HL-60 (cell line): Measurements from ENCODE around the gene ELF4.

Experiments used
- DNase-seq, 2 experiments: peaks; one replicate each; pipeline ENCODE4 v3.0.0-alpha.2; 2010 to 2020; ENCODE audit warnings: low read depth in 1 of 2, low spot score in 1 of 2
- H3K27ac ChIP-seq: fragments of 250-450 bp; sonication (Bioruptor Pico); replicated peaks from 2 replicates; pipeline ENCODE4 v1.5.1; 2020; ENCODE audit warnings: mild to moderate bottlenecking, moderate library complexity
- H3K27me3 ChIP-seq: fragments of 250-450 bp; sonication (Bioruptor Pico); 2 replicates; pipeline ENCODE4 v1.5.1; 2021; ENCODE audit warnings: mild to moderate bottlenecking, moderate library complexity; ENCODE audit not compliant: insufficient read depth, poor library complexity, severe bottlenecking
- H3K4me3 ChIP-seq: replicated peaks from 2 replicates; pipeline ENCODE4 v1.5.1; 2011; ENCODE audit warnings: mild to moderate bottlenecking, control low read depth, low read length; ENCODE audit not compliant: insufficient read depth
- CTCF ChIP-seq: IDR thresholded peaks from one replicate; pipeline ENCODE4 v1.5.1; 2011; ENCODE audit warnings: low read length, control low read depth, inconsistent platforms; ENCODE audit not compliant: insufficient read depth
- GABPA ChIP-seq: IDR thresholded peaks from 2 replicates; pipeline ENCODE4 v1.6.1; 2012; ENCODE audit warnings: low read depth
- POLR2AphosphoS5 ChIP-seq: IDR thresholded peaks from 2 replicates; pipeline ENCODE4 v1.6.1; 2012; ENCODE audit warnings: low read depth
- SPI1 ChIP-seq: IDR thresholded peaks from 2 replicates; pipeline ENCODE4 v1.6.1; 2012; ENCODE audit warnings: low read depth, mild to moderate bottlenecking, borderline replicate concordance
- TF ChIP-seq, protein P1 (sequence below): IDR thresholded peaks from 2 replicates; pipeline ENCODE4 v1.6.1; 2012; ENCODE audit warnings: low read depth; ENCODE audit not compliant: insufficient replicate concordance

ELF4 gene

DNA sequence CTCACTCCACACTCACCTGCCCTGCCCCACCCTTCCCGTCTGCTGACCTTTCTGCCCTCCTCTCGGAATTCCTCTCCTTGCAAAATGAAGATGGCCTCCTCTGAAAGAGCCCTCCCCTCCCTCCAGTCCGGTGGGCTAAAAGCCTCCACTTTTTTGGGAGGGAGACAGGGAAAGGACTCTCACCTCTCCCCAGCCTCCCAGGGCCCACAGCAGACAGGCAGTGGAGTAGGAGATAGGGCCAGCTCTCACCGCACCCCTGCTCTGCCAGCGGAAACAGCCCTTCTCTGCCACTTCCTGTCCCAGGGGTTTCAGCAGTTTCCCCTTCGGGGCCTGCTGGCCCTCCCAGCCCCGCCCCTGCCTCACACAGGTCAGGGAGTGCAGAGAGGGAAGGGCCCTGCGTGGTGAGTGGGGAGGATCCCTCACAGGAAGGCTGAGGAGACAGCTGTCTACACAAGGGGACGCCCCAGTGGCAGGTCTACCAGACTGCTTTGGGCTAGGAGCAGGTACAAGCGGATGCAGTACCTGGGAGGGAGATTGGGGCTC lies 18.2 kb downstream of the ELF4 start:
- Histone ChIP-seq H3K27ac (peak overlapping the region; percentile 77), H3K4me3 (peak overlapping the region; percentile 17), H3K27me3 (no peaks in the 10 kb centered on the region)
- TF ChIP-seq CTCF (no peak), POLR2AphosphoS5 (peak; percentile 75), GABPA (peak; percentile 62), SPI1 (peak; percentile 51; the same call in 1 of the 2 replicates)
- TF ChIP-seq, protein P1, sequence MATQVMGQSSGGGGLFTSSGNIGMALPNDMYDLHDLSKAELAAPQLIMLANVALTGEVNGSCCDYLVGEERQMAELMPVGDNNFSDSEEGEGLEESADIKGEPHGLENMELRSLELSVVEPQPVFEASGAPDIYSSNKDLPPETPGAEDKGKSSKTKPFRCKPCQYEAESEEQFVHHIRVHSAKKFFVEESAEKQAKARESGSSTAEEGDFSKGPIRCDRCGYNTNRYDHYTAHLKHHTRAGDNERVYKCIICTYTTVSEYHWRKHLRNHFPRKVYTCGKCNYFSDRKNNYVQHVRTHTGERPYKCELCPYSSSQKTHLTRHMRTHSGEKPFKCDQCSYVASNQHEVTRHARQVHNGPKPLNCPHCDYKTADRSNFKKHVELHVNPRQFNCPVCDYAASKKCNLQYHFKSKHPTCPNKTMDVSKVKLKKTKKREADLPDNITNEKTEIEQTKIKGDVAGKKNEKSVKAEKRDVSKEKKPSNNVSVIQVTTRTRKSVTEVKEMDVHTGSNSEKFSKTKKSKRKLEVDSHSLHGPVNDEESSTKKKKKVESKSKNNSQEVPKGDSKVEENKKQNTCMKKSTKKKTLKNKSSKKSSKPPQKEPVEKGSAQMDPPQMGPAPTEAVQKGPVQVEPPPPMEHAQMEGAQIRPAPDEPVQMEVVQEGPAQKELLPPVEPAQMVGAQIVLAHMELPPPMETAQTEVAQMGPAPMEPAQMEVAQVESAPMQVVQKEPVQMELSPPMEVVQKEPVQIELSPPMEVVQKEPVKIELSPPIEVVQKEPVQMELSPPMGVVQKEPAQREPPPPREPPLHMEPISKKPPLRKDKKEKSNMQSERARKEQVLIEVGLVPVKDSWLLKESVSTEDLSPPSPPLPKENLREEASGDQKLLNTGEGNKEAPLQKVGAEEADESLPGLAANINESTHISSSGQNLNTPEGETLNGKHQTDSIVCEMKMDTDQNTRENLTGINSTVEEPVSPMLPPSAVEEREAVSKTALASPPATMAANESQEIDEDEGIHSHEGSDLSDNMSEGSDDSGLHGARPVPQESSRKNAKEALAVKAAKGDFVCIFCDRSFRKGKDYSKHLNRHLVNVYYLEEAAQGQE: no peak
- peak; percentile 63 to 95 for DNase-seq

GRCh38 chrX:130090364-130090763 lies 19.9 kb downstream of the ELF4 start:
- DNase-seq: peak in 1 of 2 experiments; percentile 28

DNA sequence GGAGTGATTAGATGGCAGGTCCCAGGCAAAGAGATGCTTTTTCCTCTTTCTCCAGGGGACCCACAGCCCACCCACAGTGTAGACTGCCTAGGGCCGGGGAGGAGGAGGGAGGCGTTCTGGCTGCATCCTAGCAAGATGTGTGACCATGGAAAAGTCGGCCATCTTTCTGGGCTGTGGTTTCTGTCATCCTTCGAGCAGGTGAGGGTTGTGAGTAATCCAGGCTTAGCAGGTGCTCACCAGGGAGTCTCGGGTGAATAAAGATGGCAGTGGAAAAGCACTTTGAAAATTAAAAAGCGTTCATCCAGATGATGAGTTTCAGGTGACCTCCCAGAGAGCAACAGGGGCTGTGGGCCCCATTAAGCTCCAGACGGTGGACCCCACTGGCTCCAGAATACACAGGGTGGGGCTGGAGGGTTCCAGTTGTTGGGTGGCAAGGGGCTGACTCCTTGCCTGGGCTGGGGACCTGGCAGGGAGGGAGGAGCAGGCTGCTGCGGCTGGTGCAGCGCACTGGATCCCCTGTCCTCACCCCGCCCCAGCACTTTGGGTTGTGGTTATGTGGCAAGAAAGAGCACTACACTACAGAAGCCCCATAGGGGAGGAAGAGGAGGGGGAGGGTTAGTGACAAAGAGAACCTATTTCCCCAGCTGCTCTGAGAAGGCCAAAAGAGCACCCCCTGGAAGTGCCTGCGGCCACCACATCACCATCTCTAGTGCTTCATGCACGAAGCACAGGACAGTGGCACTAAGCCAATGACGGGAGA lies 23.7 kb downstream of the ELF4 start:
- no peaks in the 10 kb centered on the region for H3K27me3 ChIP-seq
- peak overlapping the region; percentile 91 for H3K27ac ChIP-seq
- TF ChIP-seq CTCF: no peak
- peak; percentile 50; the same call in 1 of the 2 replicates for TF ChIP-seq SPI1
- 0 out of 2 replicates have a peak, but pooled peaks have one; percentile 11 for TF ChIP-seq GABPA
- peak; percentile 56; the same call in 1 of the 2 replicates for TF ChIP-seq POLR2AphosphoS5
- TF ChIP-seq, protein P1: no peak
- peak; percentile 79 to 95 for DNase-seq
- peak overlapping the region; percentile 27 for H3K4me3 ChIP-seq

More at GRCh38 chrX:130090364-130090763, 19.9 kb downstream of the ELF4 start:
- H3K27me3 ChIP-seq: no peaks in the 10 kb centered on the region
- no peak for TF ChIP-seq CTCF
- no peak for TF ChIP-seq POLR2AphosphoS5
- no peak for TF ChIP-seq SPI1
- TF ChIP-seq GABPA: no peak
- TF ChIP-seq, protein P1: no peak
- H3K27ac ChIP-seq: peak overlapping the region; percentile 77
- no peak overlapping the region for H3K4me3 ChIP-seq
